GM12892 (cell line): Measurements from ENCODE around the gene SPRR2A.

Source experiments
- POLR2A ChIP-seq: IDR thresholded peaks from 2 replicates; pipeline ENCODE4 v1.6.1; 2011; ENCODE audit warnings: low read depth, low read length, control low read depth
- POLR2AphosphoS5 ChIP-seq: IDR thresholded peaks from 2 replicates; pipeline ENCODE4 v1.6.1; 2011; ENCODE audit warnings: low read depth, low read length, control low read depth
- TAF1 ChIP-seq: IDR thresholded peaks from 2 replicates; pipeline ENCODE4 v1.6.1; 2011; ENCODE audit warnings: low read depth, mild to moderate bottlenecking, control low read depth, low read length, borderline replicate concordance

GRCh38 chr1:153058154-153058553 lies 842 bp upstream of the SPRR2A start:
- TF ChIP-seq POLR2AphosphoS5 = no peak
- no peak for TF ChIP-seq POLR2A
- no peak for TF ChIP-seq TAF1
